ENCODE results near the gene CCHCR1.

GRCh38 chr6:31161216-31162126 lies 3.9 kb upstream of the CCHCR1 start:
- TF ChIP-seq NBN (IDR thresholded peaks at IDR 0.05; ENCODE audit: low read depth) (no peak), CBX5 (IDR thresholded peaks at IDR 0.05; ENCODE audit: borderline replicate concordance, low read depth) (no peak)
